HG03442 (cell line): ENCODE data around the gene ADAMTS7.
"Not testable (repeated sequence)": the region's sequence is repeated elsewhere in the genome, so short reads cannot be mapped to it uniquely, and the experiment has no call there.

Source experiments
- ATAC-seq: cut with Tn5 transposase; IDR thresholded peaks from one replicate; pipeline ENCODE4 v1.9.1; 2021; ENCODE audit warnings: mild to moderate bottlenecking, moderate library complexity; ENCODE audit not compliant: unreplicated experiment

ADAMTS7 gene

GRCh38 chr15:78811124-78811824 lies at the start of gene ADAMTS7:
ADAMTS7 (minus strand) TSS chr15:78811464; CDS start chr15:78811220, 244 bp downstream.
- peak; percentile 57 for ATAC-seq

- ATAC-seq, result peak; percentile 71
Measured at GRCh38 chr15:78859971-78860719, 48.9 kb upstream of the ADAMTS7 start.

- no peak for ATAC-seq
Measured at GRCh38 chr15:78855746-78856145, 44.5 kb upstream of the ADAMTS7 start.

GRCh38 chr15:78854833-78855372 lies 43.6 kb upstream of the ADAMTS7 start:
- ATAC-seq, result no peak

- no peak for ATAC-seq
Measured at GRCh38 chr15:78853500-78853899, 42.2 kb upstream of the ADAMTS7 start.

- ATAC-seq, result no peak
Measured at GRCh38 chr15:78850941-78851755, 39.9 kb upstream of the ADAMTS7 start.

GRCh38 chr15:78850352-78850751 lies 39.1 kb upstream of the ADAMTS7 start:
- ATAC-seq, result no peak

GRCh38 chr15:78847387-78847906 lies 36.2 kb upstream of the ADAMTS7 start:
- not testable (repeated sequence) for ATAC-seq

- not testable (repeated sequence) for ATAC-seq
Measured at GRCh38 chr15:78846906-78847305, 35.6 kb upstream of the ADAMTS7 start.

- ATAC-seq, result no peak
Measured at GRCh38 chr15:78842519-78842918, 31.3 kb upstream of the ADAMTS7 start.

- ATAC-seq, result no peak
Measured at GRCh38 chr15:78841891-78842290, 30.6 kb upstream of the ADAMTS7 start.

- no peak for ATAC-seq
Measured at GRCh38 chr15:78841376-78841706, 30.1 kb upstream of the ADAMTS7 start.

GRCh38 chr15:78840661-78841375 lies 29.6 kb upstream of the ADAMTS7 start:
- no peak for ATAC-seq

GRCh38 chr15:78839151-78839550 lies 27.9 kb upstream of the ADAMTS7 start:
- ATAC-seq, result not testable (repeated sequence)

GRCh38 chr15:78838489-78838888 lies 27.2 kb upstream of the ADAMTS7 start:
- no peak for ATAC-seq

- ATAC-seq, result no peak
Measured at GRCh38 chr15:78837543-78837942, 26.3 kb upstream of the ADAMTS7 start.

- ATAC-seq, result no peak
Measured at GRCh38 chr15:78837131-78837530, 25.9 kb upstream of the ADAMTS7 start.

- no peak for ATAC-seq
Measured at GRCh38 chr15:78836333-78836732, 25.1 kb upstream of the ADAMTS7 start.

GRCh38 chr15:78831229-78832207 lies 20.3 kb upstream of the ADAMTS7 start:
- ATAC-seq, result no peak
